GM18858 (cell line): ENCODE measurements around the gene CLIC5.

ENCODE experiments used
- ATAC-seq: cut with Tn5 transposase; IDR thresholded peaks from one replicate; pipeline ENCODE4 v1.9.1; 2021; ENCODE audit not compliant: unreplicated experiment

Gene CLIC5

GRCh38 chr6:45966797-45967196, 48.9 kb downstream of the CLIC5 start:
- no peak for ATAC-seq

GRCh38 chr6:45966340-45966739, 49.3 kb downstream of the CLIC5 start:
- no peak for ATAC-seq

GRCh38 chr6:45965792-45966191, 49.9 kb downstream of the CLIC5 start:
- no peak for ATAC-seq

- no peak for ATAC-seq
Observed at GRCh38 chr6:45965007-45965406, 50.7 kb downstream of the CLIC5 start.

- ATAC-seq = no peak
Observed at GRCh38 chr6:45964300-45964699, 51.4 kb downstream of the CLIC5 start.

- ATAC-seq = no peak
Observed at GRCh38 chr6:45963896-45964295, 51.8 kb downstream of the CLIC5 start.

GRCh38 chr6:45961125-45961524, 54.5 kb downstream of the CLIC5 start:
- ATAC-seq = no peak

GRCh38 chr6:45959534-45960145, 56.0 kb downstream of the CLIC5 start:
- no peak for ATAC-seq

- no peak for ATAC-seq
Observed at GRCh38 chr6:45956663-45957062, 59.0 kb downstream of the CLIC5 start.

- ATAC-seq = no peak
Observed at GRCh38 chr6:45956176-45956575, 59.5 kb downstream of the CLIC5 start.

GRCh38 chr6:45955597-45955996, 60.1 kb downstream of the CLIC5 start:
- no peak for ATAC-seq

- no peak for ATAC-seq
Observed at GRCh38 chr6:45952546-45952945, 63.1 kb downstream of the CLIC5 start.

GRCh38 chr6:45952168-45952529, 63.5 kb downstream of the CLIC5 start:
- no peak for ATAC-seq

- no peak for ATAC-seq
Observed at GRCh38 chr6:45951321-45952167, 64.1 kb downstream of the CLIC5 start.

GRCh38 chr6:45949256-45949655, 66.4 kb downstream of the CLIC5 start:
- no peak for ATAC-seq

GRCh38 chr6:45947807-45948206, 67.9 kb downstream of the CLIC5 start:
- ATAC-seq = no peak

GRCh38 chr6:45946887-45947286, 68.8 kb downstream of the CLIC5 start:
- no peak for ATAC-seq

GRCh38 chr6:45946352-45946751, 69.3 kb downstream of the CLIC5 start:
- ATAC-seq = no peak

GRCh38 chr6:45942953-45943352, 72.7 kb downstream of the CLIC5 start:
- ATAC-seq = no peak

GRCh38 chr6:45933855-45934254, 81.8 kb downstream of the CLIC5 start:
- no peak for ATAC-seq

GRCh38 chr6:45931232-45931631, 84.4 kb downstream of the CLIC5 start:
- no peak for ATAC-seq

GRCh38 chr6:45930420-45931040, 85.1 kb downstream of the CLIC5 start:
- no peak for ATAC-seq
